ENCODE data around the gene RUVBL2.

The RUVBL2 gene

GRCh38 chr19:48964205-48965039 lies 29.3 kb upstream of the RUVBL2 start:
- DNase-seq = no peak

- DNase-seq = peak; percentile 22
Measured at GRCh38 chr19:48965040-48965805, 28.5 kb upstream of the RUVBL2 start, which contains the start of gene FTL. Gene FTL (plus strand): TSS chr19:48965309. CDS start chr19:48965508, 199 bp downstream.

- DNase-seq = peak; percentile 35
Measured at GRCh38 chr19:48965806-48966540, 27.7 kb upstream of the RUVBL2 start.

GRCh38 chr19:48966541-48967345 lies 26.9 kb upstream of the RUVBL2 start:
- no peak for DNase-seq

GRCh38 chr19:48967346-48968178 lies 26.1 kb upstream of the RUVBL2 start:
- DNase-seq = no peak

GRCh38 chr19:48968179-48968661 lies 25.5 kb upstream of the RUVBL2 start:
- no peak for DNase-seq

GRCh38 chr19:48968813-48969218 lies 24.9 kb upstream of the RUVBL2 start:
- no peak for DNase-seq

GRCh38 chr19:48969276-48970138 lies 24.2 kb upstream of the RUVBL2 start:
- no peak for DNase-seq

GRCh38 chr19:48970139-48970766 lies 23.4 kb upstream of the RUVBL2 start:
- DNase-seq = no peak

- DNase-seq = no peak
Measured at GRCh38 chr19:48970923-48971395, 22.7 kb upstream of the RUVBL2 start.

GRCh38 chr19:48975947-48976847 lies 17.5 kb upstream of the RUVBL2 start:
- DNase-seq = no peak

GRCh38 chr19:48977061-48977460 lies 16.6 kb upstream of the RUVBL2 start:
- no peak for DNase-seq

GRCh38 chr19:48982280-48982679 lies 11.4 kb upstream of the RUVBL2 start:
- no peak for DNase-seq

GRCh38 chr19:48985711-48986110 lies 8.0 kb upstream of the RUVBL2 start:
- DNase-seq = no peak

GRCh38 chr19:48986211-48986610 lies 7.5 kb upstream of the RUVBL2 start:
- DNase-seq = no peak

- DNase-seq = no peak
Measured at GRCh38 chr19:48987323-48987722, 6.4 kb upstream of the RUVBL2 start.

GRCh38 chr19:48988286-48988685 lies 5.4 kb upstream of the RUVBL2 start:
- DNase-seq = no peak

GRCh38 chr19:48988860-48989259 lies 4.8 kb upstream of the RUVBL2 start:
- no peak for DNase-seq

Data from NCI-H1417 treated with DMSO at 0.1 percent for 48 hours (cell line).